HG03060 (cell line): ENCODE data around the gene IL21.
"Not testable (repeated sequence)": the region's sequence is repeated elsewhere in the genome, so short reads cannot be mapped to it uniquely, and the experiment has no call there.

Experiments
- ATAC-seq: cut with Tn5 transposase; IDR thresholded peaks from one replicate; pipeline ENCODE4 v1.9.1; 2021; ENCODE audit warnings: low read depth, moderate number of reproducible peaks; ENCODE audit not compliant: unreplicated experiment

The IL21 gene

DNA sequence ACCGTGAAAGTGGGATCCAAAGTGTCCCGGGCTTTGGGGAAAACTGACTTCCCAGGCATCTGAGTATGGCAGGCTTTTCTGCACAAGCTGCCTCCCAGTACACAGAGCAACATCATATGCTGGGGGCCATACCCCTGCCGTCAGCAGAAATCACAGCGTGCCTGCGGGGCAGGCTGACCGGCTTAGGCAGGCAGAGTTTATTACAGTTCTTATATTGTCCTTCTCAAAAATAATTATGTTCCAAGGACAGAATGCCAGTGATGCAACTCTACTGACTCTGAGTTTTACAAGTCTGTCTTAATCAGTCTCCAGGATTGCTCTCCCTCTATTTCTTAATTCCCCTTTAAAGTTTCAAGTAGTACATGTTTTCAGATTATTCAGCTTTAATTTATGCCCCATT, 37.0 kb downstream of the IL21 start:
- no peak for ATAC-seq

DNA sequence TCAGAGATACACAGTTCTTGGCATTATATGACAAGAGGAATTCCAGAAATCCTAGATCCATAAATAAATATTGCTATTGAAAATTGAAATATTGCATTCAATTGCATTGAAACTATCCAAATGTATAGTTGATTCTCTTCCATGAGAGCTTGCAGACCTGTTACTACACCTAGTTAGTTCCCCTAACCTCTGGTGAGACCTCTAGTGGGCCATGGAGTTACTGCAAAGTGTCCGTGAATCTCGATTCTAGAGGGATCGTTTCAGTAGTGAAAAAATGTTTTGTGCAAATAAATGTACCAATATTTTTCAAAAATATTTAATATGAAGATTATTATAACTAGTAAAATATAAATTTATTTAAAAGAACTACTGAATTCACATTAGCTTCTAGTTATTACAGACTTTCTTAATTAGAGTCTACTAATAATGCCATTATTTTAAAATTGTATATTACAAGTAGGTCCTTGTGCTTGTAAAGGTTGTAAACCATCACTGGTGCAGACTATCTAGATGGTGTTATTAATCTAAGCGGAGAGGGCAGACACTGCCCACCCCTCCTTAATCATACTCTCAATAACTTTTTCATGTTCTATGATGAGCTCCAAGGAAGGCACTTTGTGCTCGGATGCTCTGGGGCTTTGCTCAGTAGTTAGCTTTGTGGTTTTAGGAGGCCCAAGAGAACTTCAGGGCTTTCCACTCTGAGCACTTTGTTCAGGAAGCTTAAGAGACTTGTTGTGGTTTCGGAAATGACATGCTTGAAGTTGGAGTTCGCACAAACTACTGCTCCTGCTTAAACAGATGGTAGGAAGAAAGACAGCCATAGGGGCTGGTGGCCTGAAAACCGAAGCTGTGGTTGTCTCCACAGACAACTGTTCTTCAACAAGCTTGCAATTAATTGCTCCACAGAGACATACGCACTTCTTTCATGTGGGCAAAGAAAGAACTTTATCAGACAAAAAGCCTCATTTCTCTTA, 42.8 kb downstream of the IL21 start:
- peak; percentile 59 for ATAC-seq

DNA sequence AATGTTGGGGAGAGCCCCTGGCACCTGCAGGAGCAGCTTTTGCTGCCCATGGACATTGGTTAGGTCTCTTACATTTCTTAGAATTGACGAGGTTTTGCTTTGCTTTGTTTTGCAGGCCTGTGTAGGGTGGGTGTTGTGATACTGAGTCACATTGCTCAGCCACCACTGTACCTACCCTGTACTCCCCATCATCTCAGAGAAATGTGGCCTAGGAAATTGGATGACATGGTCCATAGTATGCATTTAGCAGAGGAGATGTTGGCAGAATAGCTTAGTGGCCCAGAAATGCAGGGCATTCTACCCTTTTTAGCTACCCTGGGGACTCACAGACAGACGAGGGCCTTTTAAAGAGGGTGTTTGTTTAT, 43.7 kb downstream of the IL21 start:
- no peak for ATAC-seq

DNA sequence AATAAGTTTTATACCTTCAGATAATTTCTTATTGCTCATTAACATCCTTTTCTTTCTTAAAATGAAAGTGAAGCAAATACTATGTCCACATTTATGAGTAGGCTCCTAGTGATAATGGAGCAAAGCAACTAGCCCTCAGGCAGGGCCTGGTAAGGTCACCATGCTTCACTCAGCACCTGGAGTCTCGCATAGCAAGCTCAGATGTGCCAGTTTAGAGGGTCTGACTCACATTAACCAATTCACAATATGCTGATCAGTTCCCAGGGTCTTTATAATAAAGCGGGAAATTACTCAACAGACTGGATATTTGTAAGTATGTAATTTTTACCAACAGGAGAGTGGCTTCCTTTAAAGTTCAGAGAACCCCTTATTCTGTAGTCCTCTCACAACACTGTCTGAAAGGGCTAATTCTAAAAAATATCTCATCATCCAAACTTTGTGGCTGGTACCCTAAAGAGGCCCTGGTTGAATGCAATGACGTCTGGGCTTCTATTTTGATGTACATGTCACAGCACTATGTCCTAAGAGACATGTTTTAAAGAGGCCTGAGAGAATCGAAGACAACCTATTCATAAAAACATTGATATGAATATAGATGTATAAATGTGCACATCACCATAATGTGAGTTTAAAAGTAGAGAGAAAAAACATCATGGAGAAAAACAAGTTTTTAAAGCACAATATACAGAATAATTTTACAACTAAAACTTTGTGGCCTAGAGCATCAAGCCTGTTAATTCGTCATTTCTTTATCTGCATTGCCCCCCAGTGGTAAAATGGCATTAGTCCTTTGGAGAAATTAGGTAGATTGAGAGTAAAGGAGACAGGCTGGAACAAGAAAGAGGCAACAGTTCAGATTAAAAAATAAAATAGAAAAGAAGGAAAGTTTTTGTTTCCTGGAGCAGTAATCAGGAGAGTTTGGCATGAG, 44.3 kb downstream of the IL21 start:
- ATAC-seq = no peak

DNA sequence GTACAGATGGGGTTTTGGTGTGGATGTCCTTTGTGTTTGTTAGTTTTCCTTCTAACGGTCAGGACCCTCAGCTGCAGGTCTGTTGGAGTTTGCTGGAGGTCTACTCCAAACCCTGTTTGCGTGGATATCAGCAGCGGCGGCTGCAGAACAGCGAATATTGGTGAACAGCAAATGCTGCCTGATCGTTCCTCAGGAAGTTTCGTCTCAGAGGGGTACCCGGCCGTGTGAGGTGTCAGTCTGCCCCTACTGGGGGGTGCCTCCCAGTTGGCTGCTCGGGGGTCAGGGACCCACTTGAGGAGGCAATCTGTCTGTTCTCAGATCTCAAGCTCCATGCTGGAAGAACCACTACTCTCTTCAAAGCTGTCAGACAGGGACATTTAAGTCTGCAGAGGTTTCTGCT, 46.5 kb downstream of the IL21 start:
- ATAC-seq = not testable (repeated sequence)

DNA sequence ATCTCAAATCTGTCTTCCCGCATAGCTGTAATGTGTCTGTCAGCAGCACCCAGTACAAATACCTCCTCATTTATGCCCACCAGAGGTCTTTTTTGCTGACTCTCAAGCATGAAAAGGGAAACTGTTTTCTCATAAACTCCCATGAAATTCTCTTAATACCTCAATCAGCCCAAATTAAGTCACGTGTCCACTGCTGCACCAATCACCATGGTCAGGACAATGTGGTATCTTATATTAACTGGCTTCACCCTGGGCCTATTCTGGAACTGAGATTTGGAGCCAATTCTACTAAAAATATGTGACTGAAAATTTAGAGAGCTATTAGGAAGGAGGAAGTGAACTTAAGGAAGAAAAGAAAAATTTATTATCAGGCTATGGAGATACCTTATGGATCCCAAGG, 58.4 kb downstream of the IL21 start:
- no peak for ATAC-seq
